A673 (cell line): Measurements from ENCODE around the gene FN3K. TPM values are rescaled to one million over a fixed set of nuclear protein-coding genes. Genes with fewer than 3 reads are reported as not detected.

ENCODE experiments used
- BruUV-seq: library from RNA; stranded (reverse); fragments of 400-500 nt; replicated peaks from 2 replicates; lab custom pipeline; 2021; lab: Mats Ljungman, UMichigan
- CTCF ChIA-PET: fragments of 300-600 bp; sonication (Branson Sonifier 250); formaldehyde crosslinking; loops from one replicate; lab custom pipeline; 2022; ENCODE audit warnings: antibody characterized with exemption; lab: Charles Lee
- POLR2A ChIA-PET: fragments of 300-600 bp; sonication (Branson Sonifier 250); formaldehyde crosslinking; loops from one replicate; lab custom pipeline; 2022; ENCODE audit warnings: antibody characterized with exemption; ENCODE audit not compliant: low non-redundant PET; lab: Charles Lee
- DNase-seq: peaks from one replicate; pipeline ENCODE4 v3.0.0-alpha.2; 2015; ENCODE audit warnings: low spot score
- H3K27ac ChIP-seq: fragments of 200-600 bp; sonication (generic); 2 replicates; pipeline ENCODE4 v1.5.1; 2016; ENCODE audit warnings: mixed run types, low read depth, mild to moderate bottlenecking, mixed read lengths, antibody characterized with exemption, low read length; ENCODE audit not compliant: poor library complexity, severe bottlenecking
- H3K27me3 ChIP-seq: fragments of 200-600 bp; sonication (generic); replicated peaks from 2 replicates; pipeline ENCODE4 v1.6.1; 2017; ENCODE audit warnings: mixed run types, low read depth, mild to moderate bottlenecking, mixed read lengths, antibody characterized with exemption, low read length; ENCODE audit not compliant: insufficient read depth, poor library complexity
- H3K36me3 ChIP-seq: fragments of 200-600 bp; sonication (generic); 2 replicates; pipeline ENCODE4 v1.6.1; 2016; ENCODE audit warnings: mixed run types, mild to moderate bottlenecking, mixed read lengths, antibody characterized with exemption, low read length; ENCODE audit not compliant: insufficient read depth, poor library complexity, severe bottlenecking
- H3K4me1 ChIP-seq: fragments of 200-600 bp; sonication (generic); 2 replicates; pipeline ENCODE4 v1.6.1; 2017; ENCODE audit warnings: mixed run types, mild to moderate bottlenecking, mixed read lengths, antibody characterized with exemption, low read length; ENCODE audit not compliant: insufficient read depth, poor library complexity, severe bottlenecking
- H3K4me3 ChIP-seq: fragments of 200-600 bp; sonication (generic); 2 replicates; pipeline ENCODE4 v1.5.1; 2016; ENCODE audit warnings: low read depth, mixed run types, mild to moderate bottlenecking, mixed read lengths, low read length; ENCODE audit not compliant: poor library complexity, severe bottlenecking
- H3K9me3 ChIP-seq: fragments of 200-600 bp; sonication (generic); 2 replicates; pipeline ENCODE4 v1.6.1; 2016; ENCODE audit warnings: mixed run types, low read depth, mild to moderate bottlenecking, mixed read lengths, antibody characterized with exemption, low read length; ENCODE audit not compliant: poor library complexity, severe bottlenecking
- CTCF ChIP-seq: fragments of 300-800, 200-600 bp; sonication (generic); conservative IDR thresholded peaks from 2 replicates; pipeline ENCODE4 v1.5.1; 2017; ENCODE audit warnings: low read depth, mild to moderate bottlenecking, antibody characterized with exemption, low read length, moderate library complexity, mixed read lengths
- EZH2 ChIP-seq: fragments of 200-600 bp; sonication (generic); IDR thresholded peaks from 2 replicates; pipeline ENCODE4 v1.6.1; 2017; ENCODE audit warnings: borderline replicate concordance, low read depth, mild to moderate bottlenecking, mixed read lengths, antibody characterized with exemption, low read length; ENCODE audit not compliant: poor library complexity, severe bottlenecking
- intact Hi-C: fragments of 100-400 bp; cut with micrococcal nuclease; formaldehyde crosslinking; loops from one replicate; pipeline ENCODE4 v1.10.0; 2022; ENCODE audit not compliant: unreplicated experiment
- total RNA-seq: library from RNA; stranded (reverse); gene quantifications from 2 replicates; pipeline ENCODE4 v1.2.3, GENCODE V29; 2021

FN3K gene
- total RNA-seq, 1 experiment from 2014 or later, result 6.7 TPM

- CTCF ChIA-PET, result interaction anchor here (0.5 kb wide), 1 partner anchor 80 kb away, joined by 5 read pairs; no protein-coding TSS in a partner anchor
Observed at GRCh38 chr17:82736511-82737185, 1.2 kb downstream of the FN3K start.

GRCh38 chr17:82737967-82738877 lies 2.8 kb downstream of the FN3K start:
- H3K4me3 ChIP-seq, result no peak overlapping the region
- H3K36me3 ChIP-seq, result peaks cover 20% of the 10 kb centered on the region
- CTCF ChIA-PET, result no interaction called here
- DNase-seq, result no peak
- peaks cover 26% of the 10 kb centered on the region for H3K9me3 ChIP-seq
- intact Hi-C loops, result no loop called here
- H3K4me1 ChIP-seq, result no peaks in the 10 kb centered on the region
- H3K27ac ChIP-seq, result no peak overlapping the region
- TF ChIP-seq EZH2 (no peak), CTCF (no peak)
- POLR2A ChIA-PET, result no interaction called here
- no peaks in the 10 kb centered on the region for H3K27me3 ChIP-seq
- BruUV-seq, result no TSS peak

More at GRCh38 chr17:82736511-82737185, 1.2 kb downstream of the FN3K start:
- intact Hi-C loops, result no loop called here
- Histone ChIP-seq H3K27me3 (no peaks in the 10 kb centered on the region), H3K9me3 (peaks cover 29% of the 10 kb centered on the region), H3K4me3 (no peak overlapping the region), H3K4me1 (no peaks in the 10 kb centered on the region), H3K36me3 (peaks cover 25% of the 10 kb centered on the region), H3K27ac (no peak overlapping the region)
- TF ChIP-seq CTCF, result no peak
- TF ChIP-seq EZH2, result no peak
- BruUV-seq, result no TSS peak
- no peak for DNase-seq
- POLR2A ChIA-PET, result no interaction called here

- CTCF ChIA-PET, result no interaction called here
Observed at GRCh38 chr17:82740906-82741759, 5.7 kb downstream of the FN3K start.

More at GRCh38 chr17:82740906-82741759, 5.7 kb downstream of the FN3K start:
- Histone ChIP-seq H3K4me1 (no peaks in the 10 kb centered on the region), H3K27ac (no peak overlapping the region), H3K36me3 (peaks cover 16% of the 10 kb centered on the region), H3K27me3 (no peaks in the 10 kb centered on the region), H3K4me3 (no peak overlapping the region), H3K9me3 (peaks cover 16% of the 10 kb centered on the region)
- no peak for DNase-seq
- TF ChIP-seq EZH2, result no peak
- TF ChIP-seq CTCF, result no peak
- POLR2A ChIA-PET, result no interaction called here
- BruUV-seq, result no TSS peak
- intact Hi-C loops, result no loop called here
